HG03095 (cell line): Measurements from ENCODE around the gene PILRA.
"Not testable (repeated sequence)": the region's sequence is repeated elsewhere in the genome, so short reads cannot be mapped to it uniquely, and the experiment has no call there.

Experiments used
- ATAC-seq: cut with Tn5 transposase; IDR thresholded peaks from one replicate; pipeline ENCODE4 v1.9.1; 2021; ENCODE audit warnings: moderate library complexity; ENCODE audit not compliant: unreplicated experiment

PILRA gene

GRCh38 chr7:100357131-100357561 is 16.1 kb upstream of the PILRA start:
- ATAC-seq = no peak

- no peak for ATAC-seq
These were observed 15.0 kb upstream of the PILRA start, which contains the start of gene PILRB for GRCh38 chr7:100358027-100358856. TSS of gene PILRB (plus strand) at chr7:100358117. CDS start at chr7:100358303, 186 bp downstream.

- ATAC-seq = no peak
These were observed 14.5 kb upstream of the PILRA start for GRCh38 chr7:100358857-100359212.

- no peak for ATAC-seq
These were observed 13.0 kb upstream of the PILRA start for GRCh38 chr7:100360135-100360854.

GRCh38 chr7:100363098-100363497 is 10.2 kb upstream of the PILRA start:
- no peak for ATAC-seq

GRCh38 chr7:100363797-100364196 is 9.5 kb upstream of the PILRA start:
- not testable (repeated sequence) for ATAC-seq

- no peak for ATAC-seq
These were observed 8.8 kb upstream of the PILRA start for GRCh38 chr7:100364480-100364879.

GRCh38 chr7:100365998-100366367 is 7.3 kb upstream of the PILRA start:
- ATAC-seq = not testable (repeated sequence)

GRCh38 chr7:100366411-100367250 is 6.7 kb upstream of the PILRA start:
- no peak for ATAC-seq

GRCh38 chr7:100367251-100367620 is 6.1 kb upstream of the PILRA start:
- no peak for ATAC-seq

- no peak for ATAC-seq
These were observed 5.3 kb upstream of the PILRA start for GRCh38 chr7:100367676-100368613.

- ATAC-seq = peak; percentile 54
These were observed 4.2 kb upstream of the PILRA start for GRCh38 chr7:100369105-100369504.

GRCh38 chr7:100370303-100370702 is 3.0 kb upstream of the PILRA start:
- no peak for ATAC-seq

- ATAC-seq = no peak
These were observed 2.5 kb upstream of the PILRA start for GRCh38 chr7:100370746-100371145.

- no peak for ATAC-seq
These were observed 1.6 kb upstream of the PILRA start for GRCh38 chr7:100371561-100372171.

GRCh38 chr7:100372256-100372655 is 1.0 kb upstream of the PILRA start:
- no peak for ATAC-seq

GRCh38 chr7:100372694-100373093 is 593 bp upstream of the PILRA start:
- no peak for ATAC-seq

GRCh38 chr7:100373870-100374598 is 747 bp downstream of the PILRA start:
- ATAC-seq = not testable (repeated sequence)

GRCh38 chr7:100374601-100375000 is 1.3 kb downstream of the PILRA start:
- ATAC-seq = no peak
